Stimulated activated CD8-positive, alpha-beta memory T cell treated with anti-CD3 and anti-CD28 coated beads, Interleukin-7, amount 100 ng/mL, for 4 hours (primary cell): Measurements from ENCODE around the gene POU6F2.
"Not testable (repeated sequence)": the region's sequence is repeated elsewhere in the genome, so short reads cannot be mapped to it uniquely, and the experiment has no call there.

ENCODE experiments used
- DNase-seq, 2 donors: peaks; one replicate each; pipeline ENCODE4 v3.0.0-alpha.2; 2020; ENCODE audit warnings: low read depth in 2 of 2

The POU6F2 gene

DNA sequence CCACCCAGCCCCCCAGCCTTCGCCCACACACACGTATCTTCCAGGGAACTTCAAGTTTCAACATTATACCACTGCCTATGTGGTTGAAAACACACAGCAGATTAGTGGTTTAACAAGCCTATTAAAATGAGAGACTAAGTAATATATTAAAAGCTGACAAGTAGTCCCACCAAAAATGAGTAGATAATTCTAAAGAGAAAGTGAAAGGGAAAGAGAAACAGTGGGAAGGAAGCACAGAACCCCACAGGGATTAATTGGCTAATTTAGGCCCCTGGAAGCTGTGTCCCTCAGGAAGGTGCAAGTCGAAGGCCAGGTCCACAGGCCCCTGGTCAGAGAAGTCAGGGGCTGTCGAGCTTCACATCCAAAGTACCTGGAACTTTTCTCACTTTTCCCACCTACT is 378.0 kb downstream of the POU6F2 start:
- no peak for DNase-seq

DNA sequence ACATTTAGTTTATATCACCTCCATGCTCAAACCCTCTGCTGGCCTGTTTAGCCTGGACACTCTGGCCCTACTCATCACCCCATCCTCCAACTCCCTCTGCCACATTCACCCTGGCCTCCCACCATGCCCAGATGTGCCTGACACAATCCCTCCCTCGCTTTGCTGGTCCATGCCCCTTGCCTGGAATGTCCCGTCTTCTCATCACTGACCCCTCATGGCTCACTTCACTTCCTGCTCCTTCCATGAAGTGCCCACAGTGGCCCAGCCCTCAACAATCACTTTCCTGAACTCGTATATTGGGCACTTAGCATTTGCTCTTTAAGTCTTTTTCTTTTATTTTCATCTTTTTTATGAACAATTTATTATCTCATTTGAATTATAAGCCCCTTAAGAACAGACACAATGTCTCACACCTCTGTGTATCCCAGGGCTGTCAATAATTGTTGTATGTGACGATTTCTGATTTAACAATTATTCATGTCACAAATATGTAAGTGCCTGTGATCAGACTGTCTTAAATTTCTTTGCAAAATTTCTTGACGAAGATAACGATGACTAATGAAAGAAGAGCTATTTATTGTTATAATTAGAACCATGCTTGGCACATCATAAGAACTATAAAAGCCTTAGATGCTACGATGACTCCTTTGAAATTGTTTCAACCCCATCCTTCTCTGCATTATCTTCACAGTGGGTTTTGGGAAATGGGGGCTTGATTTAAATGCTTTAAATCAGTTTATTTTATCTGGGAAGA is 378.6 kb downstream of the POU6F2 start:
- no peak for DNase-seq

DNA sequence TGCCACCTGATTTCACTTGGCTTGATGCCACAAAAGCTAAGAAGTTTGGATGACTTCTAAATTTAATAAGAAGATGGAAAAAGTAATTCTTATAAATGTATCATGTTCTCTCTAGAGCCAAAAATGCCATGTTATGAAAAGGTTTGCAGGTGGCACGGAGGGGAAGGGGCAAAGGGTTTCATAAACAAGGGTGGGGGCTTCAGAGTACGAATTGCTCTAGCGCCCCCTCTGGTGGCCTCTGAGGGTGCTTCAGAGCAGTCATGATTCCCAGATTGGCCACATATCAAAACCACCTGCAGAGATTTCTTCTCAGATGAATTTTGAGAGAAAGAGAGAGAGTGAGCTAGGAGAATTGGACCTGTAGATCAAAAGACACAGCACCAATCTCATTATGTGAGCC is 379.9 kb downstream of the POU6F2 start:
- DNase-seq: no peak

DNA sequence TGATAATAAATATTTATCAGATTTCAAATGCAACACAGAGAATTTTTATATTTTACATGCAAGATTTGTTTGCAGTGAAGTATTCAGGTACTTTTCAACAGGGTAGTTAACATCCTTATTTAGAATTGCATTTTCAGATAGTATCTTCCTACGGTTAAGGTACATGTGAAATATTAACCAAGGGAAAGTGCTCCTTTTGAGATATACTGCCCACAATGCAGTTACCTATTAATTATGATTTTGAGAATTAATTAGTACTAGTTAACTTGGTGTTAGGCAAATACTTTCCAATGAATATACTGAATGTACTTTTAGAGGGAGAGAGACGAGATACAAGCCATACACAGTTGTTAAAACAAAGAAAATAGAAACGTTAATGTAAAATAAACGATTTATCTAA is 382.3 kb downstream of the POU6F2 start:
- DNase-seq: no peak

DNA sequence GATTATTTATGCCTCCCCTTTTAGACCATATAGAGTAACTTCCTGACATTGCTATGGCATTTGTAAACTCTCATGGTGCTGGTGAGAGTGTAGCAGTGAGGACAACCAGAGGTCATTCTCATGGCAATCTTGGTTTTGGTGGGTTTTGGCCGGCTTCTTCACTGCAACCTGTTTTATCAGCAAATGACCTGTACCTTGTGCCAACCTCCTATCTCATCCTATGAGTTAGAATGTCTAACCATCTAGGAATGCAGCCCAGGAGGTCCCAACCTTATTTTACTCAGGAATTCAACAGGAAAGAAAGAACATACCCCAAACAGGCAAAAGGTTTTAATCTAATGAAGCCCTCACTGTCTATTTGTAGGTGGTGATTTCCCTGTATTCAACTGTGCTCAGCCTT is 383.1 kb downstream of the POU6F2 start:
- DNase-seq: no peak

DNA sequence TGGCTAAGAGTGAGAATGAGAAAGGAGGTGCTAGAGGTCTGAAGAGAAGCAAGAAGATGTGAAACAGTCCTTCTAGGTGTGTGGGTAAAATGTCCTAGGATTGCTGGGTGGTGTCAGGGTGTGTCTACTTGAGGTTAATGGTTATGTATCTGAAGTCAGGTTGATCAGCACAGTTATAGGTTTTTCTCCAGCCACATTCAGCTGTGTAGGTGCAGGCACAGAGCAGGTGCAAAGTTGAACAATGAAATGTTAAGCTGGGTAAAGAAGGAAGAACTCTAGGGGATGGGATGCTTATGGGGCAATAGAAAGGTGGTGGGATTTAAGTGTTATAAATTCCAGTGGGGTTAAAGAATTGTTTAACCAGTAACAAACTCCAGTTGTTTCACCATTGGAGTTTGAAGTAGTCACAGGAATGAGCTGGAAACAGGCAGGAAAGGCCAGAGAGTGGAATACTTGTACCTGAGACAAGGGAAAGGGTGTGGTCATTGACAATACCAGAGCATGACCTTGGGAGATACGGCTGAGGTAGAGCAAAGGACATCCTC is 388.1 kb downstream of the POU6F2 start:
- DNase-seq: no peak

DNA sequence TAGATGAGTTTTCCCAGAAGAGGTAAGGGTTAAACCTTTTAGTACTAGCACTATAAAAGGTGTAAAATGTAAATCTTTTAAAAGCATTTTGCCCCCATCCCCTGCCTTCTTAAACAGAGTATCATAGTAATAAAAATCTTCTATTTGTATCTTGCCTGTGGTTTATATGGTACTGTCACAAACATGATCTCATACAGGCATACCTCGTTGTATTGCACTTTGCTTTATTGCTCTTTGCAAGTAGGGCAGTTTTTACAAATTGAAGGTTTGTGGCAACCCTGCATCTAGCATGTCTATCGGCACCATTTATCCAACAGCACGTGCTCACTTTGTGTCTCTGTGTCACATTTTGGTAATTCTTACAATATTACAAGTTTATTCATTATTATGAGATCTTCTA is 389.7 kb downstream of the POU6F2 start:
- no peak for DNase-seq

DNA sequence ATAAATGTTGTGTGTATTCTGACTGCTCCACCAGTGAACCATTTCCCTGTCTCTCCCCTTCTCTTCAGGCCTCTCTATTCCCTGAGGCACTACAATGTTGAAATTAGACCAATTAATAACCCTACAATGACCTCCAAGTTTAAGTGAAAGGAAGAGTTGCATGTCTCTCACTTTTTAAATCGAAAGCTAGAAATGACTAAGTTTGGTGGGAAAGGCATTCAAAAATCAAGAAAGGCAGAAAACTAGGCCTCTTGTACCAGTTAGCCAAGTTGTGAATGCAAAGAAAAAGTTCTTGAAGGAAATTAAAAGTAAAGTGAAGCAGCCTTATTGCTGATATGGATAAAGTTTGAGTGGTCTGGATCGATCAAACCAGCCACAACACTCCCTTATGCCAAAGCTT is 390.2 kb downstream of the POU6F2 start:
- no peak for DNase-seq

DNA sequence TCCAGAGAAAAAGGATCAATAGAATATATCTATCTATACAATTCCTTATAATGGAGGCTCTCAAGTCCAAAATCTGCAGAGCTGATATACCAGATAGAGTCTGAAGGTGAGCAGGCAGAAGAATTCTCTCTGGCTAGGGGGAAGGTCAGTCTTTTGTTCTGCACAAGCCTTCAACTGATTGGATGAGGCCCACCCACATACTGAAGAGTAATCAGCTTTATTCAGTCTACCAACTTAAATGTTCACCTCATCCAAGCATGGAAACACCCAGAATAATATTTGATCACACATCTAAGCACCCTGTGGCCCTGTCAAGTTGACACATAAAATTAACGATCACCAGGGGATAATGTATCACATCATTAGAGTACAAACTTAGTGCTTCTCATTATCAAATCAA is 394.7 kb downstream of the POU6F2 start:
- no peak for DNase-seq

DNA sequence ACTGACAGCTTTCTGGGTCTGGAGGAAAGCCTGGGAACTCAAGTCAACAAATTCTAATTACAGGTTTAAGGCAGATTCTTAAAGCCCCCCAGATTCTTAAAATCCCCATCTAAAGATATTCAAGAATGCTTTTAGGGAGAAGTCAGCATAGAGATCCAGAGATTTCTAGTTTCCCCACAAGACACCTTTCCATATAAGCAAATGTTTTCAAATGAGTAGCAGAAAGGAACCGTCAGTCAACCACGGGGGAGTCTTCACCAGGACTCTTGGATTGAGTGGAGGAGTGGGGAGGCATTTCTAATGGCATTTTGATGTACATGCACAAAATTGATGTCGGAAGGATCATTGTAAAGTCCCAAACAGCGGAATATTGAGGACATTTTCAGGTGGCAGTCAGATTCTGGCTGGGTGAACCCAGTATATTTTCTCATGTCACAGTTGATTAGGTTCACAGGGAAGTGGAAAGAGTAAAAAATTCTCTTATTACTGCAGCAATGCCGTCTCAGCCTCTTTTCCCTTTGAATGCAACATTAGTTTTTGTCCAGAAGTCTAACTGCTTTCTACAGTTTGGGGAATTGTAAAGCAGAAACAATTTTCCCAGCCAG is 396.8 kb downstream of the POU6F2 start:
- no peak for DNase-seq

DNA sequence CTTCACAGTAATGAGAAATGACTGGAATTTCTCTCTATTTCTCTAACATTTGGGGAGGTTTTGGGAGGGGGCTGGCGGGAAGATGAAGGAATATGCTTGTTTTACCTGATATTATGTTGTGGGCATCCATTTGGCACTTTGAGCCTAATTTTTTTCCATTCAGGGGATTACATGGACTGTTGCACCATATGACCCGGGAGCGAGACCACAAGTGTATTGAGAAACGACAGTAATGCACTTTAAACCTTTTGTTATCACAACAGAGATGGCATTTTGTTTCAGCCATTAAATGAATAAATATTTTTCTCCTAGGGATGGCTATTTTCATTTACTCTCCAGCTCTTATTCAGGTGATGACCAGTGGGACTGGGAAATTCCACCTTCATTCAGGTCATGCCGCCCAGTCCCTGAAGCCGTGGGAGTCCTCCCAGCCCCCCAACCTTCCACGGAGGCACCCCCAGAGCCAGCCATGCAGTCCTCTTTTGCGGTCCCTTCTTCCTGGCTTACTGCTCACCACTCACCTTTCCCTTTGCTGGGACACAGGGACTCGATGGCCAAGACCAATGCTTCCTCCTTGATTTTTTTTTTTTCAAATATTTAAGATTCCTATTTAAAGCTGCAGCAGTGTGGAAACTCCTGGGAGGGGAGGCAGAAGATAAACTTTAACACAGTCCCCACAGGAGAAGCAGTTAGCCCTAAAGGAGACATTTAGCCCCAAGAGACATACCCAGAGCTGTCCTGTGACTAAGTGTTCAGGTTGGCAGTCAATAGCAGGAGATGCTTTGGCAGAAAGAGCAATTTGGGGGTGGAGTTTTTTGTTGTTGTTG is 397.6 kb downstream of the POU6F2 start:
- no peak for DNase-seq

DNA sequence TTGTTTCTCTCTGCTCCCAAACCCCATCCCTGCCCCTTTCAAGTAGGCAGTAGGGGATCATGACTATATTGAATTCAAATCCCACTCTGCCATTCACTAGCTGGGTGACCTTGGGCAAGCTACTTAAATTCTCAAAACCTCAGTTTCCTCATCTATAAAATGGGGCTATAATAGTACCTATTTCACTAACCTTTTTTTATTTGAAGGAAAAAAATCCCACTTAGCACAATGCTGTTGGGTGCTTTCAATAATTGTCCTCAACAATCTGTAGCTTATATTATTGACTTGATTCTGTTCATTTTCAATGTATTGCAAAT is 398.1 kb downstream of the POU6F2 start:
- no peak for DNase-seq

DNA sequence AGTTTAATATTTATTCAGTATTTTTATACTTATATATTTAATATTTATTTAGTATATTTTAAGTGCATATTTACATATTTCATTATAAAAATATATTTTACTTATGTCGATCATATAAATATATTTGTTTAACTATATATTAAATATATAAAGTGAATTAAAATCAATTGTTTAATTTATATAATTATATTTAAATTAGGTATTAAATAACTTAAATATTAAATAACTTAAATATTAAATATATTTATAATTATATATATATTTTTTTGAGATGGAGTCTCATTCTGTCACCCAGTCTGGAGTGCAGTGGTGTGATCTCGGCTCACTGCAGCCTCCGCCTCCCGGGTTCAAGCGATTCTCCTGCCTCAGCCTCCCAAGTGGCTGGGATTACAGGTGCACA is 399.2 kb downstream of the POU6F2 start:
- not testable (repeated sequence) for DNase-seq

DNA sequence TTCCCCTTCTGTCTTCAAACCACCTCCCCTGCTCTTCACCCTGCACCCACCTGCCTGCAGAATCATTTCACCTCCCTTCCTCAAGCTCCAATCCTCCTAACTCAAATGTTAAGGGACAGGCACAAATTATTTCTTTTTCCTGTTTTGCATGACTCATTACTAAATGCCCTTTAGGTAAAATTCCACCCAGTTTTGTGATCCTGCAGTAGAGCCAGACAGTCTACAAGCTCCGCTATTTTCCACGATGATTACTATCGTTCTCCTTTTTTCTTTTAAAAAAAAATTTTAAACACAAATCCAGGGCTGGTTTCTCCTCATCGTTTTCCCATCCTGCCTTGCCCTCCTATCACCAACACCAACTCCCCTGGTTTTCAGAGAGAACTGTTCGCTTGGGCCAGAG is 401.7 kb downstream of the POU6F2 start:
- no peak for DNase-seq

DNA sequence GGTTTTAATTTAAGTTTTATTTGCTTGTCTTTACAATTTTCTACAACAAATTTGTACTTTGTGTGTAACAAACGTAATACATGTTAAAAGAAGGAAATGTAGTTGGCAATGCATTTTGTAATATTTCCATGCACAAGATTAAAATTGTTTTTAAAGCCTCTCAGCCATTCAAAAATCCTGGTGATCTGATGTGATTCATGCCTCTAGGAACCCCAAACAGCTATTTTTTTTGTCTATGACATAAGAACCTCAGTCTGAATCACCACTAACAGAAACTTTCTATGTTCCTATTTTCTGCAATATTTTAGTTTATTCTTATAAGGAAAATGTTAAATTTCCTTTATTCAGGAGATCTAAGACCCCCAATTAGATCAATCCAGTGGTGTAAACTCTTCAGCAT is 405.4 kb downstream of the POU6F2 start:
- no peak for DNase-seq

DNA sequence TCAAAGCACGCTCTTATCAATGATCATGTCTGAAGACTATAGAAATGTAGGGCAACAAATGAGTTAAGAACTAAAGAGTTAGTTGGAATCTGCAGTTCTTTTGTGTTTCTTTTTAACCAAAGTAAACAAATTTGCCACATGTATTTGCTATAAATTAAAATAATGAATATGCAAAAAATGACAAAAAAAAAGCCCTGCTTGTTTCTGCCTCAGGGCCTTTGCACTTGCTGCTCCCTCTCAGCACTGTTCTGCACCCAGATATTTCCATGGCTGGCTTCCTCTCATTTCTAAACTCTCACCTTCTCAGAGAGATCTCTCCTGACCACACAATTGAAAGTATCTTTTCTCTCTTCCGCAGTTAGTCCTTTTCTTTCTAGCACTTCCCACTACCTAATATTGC is 406.7 kb downstream of the POU6F2 start:
- DNase-seq: no peak

DNA sequence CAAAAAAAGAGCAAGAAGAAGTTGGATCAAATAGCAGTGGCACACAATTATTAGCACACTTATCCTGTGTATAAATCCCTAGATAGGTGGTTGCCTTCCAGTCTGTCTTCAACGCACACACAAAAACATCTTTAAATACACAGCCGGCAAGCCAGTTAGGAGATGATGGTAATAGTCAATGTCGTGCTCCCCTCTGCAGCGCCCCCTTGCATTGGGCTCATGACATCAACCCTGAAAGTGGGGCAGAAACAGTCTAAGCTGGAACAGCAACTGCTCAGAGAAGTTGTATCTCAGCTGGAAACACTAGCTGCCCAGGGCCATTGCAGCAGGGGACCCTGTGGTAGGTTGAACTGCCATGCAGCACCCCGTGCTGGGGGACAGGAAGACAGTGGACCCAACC is 409.0 kb downstream of the POU6F2 start:
- no peak for DNase-seq

DNA sequence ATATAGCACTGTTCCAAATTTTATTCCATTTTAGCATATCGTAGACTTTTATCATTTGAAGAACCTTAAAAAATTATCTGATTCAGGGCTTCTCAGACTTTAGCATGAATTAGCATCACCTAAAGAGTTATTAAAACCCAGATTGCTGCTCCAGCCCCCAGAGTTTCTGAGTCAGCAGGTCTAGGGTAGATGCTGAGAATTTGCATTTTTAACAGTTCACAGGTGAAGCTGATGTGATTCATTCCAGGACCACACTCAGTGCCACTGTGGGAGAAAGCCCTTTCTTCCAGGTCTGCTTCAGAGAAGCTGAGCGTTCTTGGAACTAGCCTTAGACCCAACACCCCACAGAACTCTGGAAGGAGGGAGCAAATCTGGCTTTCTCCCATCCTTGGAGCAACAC is 414.4 kb downstream of the POU6F2 start:
- DNase-seq: no peak

DNA sequence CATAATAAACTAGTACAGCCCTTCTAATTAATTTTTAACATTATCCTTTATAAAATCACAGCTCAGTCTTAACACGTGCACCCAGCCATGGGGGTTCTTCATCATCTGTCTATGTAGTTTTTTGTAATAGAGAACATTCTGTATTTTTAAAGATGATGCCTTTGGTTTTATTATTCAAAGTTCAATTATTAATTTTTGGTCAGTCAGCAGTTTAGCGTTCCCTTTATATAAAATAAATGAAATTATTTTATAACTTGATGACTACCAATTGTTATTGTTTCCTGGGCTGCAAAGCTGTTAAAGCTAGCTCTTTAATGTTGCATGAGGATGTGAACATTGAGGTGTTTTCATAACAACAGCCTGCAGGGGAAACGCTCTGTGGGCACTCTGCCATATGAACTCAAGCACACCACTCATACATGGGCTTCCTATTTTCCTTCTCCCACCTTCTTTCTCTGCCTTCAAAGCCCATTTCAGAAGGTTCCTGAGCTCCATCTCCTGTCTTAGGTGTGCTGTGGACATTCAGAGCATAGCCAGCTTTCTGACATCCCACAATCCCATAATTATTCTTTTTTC is 416.5 kb downstream of the POU6F2 start:
- DNase-seq: no peak

DNA sequence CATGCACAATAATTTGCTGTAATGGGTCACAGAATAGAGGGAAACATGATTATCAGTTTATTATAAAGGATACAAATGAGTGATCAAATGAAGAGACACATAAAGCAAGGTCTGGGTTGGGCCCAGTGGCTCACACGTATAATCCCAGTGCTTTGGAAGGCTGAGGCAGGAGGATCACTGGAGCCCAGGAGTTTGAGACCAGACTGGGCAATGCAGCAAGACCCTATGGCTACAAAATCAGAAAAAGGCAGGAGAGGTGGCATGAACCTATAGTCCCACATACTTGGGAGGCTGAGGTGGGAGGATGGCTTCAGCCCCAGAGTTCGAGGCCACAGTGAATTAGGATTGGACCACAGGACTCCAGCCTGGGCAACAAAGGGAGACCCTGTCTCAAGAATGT is 421.7 kb downstream of the POU6F2 start:
- no peak for DNase-seq

DNA sequence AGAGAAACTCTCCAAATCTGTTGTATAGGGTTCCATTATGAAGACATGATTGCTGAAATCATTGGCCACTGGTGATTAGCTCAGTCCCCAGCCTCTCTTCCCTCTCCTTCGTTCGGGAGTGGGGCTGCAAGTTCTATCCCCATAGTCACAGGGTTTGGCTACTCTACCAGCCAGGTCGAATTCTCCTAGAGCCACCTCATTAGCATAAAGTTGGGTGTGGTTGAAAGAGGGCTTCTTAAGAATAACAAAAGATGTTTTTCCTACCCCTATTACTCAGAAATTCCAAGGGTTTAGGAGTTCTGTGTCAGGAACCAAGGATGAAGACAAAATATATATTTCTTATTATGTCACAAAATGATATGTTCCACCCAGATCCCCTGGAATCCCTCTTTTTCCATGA is 422.3 kb downstream of the POU6F2 start:
- no peak for DNase-seq

DNA sequence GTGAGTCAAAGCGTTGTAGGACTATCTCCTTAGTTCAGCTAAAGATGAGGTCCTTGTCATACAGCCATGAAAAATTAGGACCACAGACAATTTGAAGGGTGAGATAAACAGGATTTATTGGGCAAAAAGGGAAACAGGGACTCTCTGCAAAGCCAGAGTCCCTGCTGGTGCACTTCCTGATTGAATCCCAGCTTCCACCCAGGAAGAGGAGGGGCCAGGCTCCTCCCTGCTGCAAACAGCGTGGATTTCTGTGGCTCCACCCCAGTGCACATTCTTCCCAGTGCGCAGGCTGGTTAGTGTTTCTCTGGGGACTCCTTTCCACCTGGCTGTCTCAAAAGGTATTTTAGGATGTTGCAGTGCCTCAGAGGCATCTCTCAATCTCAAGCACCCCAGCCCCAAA is 423.1 kb downstream of the POU6F2 start:
- no peak for DNase-seq

DNA sequence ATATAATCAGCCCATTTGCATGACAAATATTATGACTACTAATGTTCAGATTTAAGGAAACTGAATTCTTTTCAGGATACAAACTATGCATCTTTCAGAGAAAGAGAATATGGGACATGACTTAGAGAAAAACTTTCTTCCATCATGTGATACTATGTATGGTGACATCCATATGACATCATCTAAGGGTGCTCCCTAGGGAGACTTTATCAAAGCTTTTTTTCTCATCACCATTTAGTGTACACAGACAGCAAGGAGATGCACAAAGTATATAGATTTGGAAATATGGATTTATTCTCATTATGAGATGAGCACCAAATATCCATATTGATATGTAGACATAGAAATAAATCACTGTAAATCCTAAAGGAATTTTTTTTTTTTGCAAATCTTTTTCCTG is 424.3 kb downstream of the POU6F2 start:
- DNase-seq: no peak
